Measurements from ENCODE around the gene TMEM150B. TPM values are rescaled to one million over a fixed set of nuclear protein-coding genes. Genes with fewer than 3 reads are reported as not detected.

The TMEM150B gene, protein sequence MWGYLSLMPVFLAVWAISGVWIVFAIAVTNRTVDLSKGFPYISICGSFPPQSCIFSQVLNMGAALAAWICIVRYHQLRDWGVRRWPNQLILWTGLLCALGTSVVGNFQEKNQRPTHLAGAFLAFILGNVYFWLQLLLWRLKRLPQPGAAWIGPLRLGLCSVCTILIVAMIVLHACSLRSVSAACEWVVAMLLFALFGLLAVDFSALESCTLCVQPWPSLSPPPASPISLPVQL
- total RNA-seq = not detected in 2 replicates

GRCh38 chr19:55325172-55325571, at the start of gene TMEM150B:
Gene TMEM150B, minus strand, starts transcription at chr19:55325341. Its CDS starts 4,305 bp downstream, at chr19:55321036.

GRCh38 chr19:55370305-55370988, 45.3 kb upstream of the TMEM150B start, which contains the start of gene IL11:
Gene IL11, minus strand, starts transcription at chr19:55370463. Its CDS starts 153 bp downstream, at chr19:55370310.

DNA sequence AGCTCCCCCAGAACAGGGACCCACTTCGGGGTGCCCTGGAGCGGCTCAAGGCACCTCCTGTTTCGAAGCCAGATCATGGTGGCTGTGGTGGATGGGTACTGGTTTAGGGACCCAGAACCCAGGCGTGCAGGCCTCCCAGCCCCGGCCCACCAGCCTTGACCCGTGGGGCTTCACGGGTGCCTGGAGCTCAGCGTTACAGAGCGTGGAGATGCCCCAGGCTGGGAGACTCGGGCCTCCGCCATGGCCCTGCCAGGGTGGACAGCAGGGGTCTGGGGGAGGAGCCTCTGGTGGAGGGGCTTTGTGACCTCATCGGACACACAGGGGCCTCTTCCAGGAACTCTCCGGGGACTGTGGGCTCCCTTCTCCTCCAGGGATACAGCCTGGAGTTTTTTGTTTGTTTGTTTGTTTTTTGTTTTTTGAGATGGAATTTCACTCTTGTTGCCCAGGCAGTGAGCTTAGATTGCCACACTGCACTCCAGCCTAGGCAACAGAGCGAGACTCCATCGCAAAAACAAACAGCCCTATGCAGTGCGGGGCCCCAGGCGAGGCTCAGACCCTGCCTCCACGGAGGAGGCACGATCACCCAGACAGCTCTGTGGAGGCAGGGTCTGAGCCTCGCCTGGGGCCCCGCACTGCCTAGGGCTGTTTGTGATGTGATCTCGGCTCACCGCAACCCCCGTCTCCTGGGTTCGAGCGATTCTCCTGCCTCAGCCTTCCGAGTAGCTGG, 38.0 kb upstream of the TMEM150B start, which contains the start of gene GARIN5B:
TSS of gene GARIN5B (minus strand) at position 271 of the 727 bp plus-strand sequence. CDS start at position 77, 194 bp downstream.

GRCh38 chr19:55354698-55355212, 29.6 kb upstream of the TMEM150B start, which contains the start of gene COX6B2:
Gene COX6B2, minus strand, starts transcription at chr19:55354719. Its CDS starts 198 bp downstream, at chr19:55354521.

GRCh38 chr19:55339105-55339888, 14.2 kb upstream of the TMEM150B start, which contains the start of gene KMT5C:
Gene KMT5C, plus strand, starts transcription at chr19:55339876. Its CDS starts 2,061 bp downstream, at chr19:55341937.

DNA sequence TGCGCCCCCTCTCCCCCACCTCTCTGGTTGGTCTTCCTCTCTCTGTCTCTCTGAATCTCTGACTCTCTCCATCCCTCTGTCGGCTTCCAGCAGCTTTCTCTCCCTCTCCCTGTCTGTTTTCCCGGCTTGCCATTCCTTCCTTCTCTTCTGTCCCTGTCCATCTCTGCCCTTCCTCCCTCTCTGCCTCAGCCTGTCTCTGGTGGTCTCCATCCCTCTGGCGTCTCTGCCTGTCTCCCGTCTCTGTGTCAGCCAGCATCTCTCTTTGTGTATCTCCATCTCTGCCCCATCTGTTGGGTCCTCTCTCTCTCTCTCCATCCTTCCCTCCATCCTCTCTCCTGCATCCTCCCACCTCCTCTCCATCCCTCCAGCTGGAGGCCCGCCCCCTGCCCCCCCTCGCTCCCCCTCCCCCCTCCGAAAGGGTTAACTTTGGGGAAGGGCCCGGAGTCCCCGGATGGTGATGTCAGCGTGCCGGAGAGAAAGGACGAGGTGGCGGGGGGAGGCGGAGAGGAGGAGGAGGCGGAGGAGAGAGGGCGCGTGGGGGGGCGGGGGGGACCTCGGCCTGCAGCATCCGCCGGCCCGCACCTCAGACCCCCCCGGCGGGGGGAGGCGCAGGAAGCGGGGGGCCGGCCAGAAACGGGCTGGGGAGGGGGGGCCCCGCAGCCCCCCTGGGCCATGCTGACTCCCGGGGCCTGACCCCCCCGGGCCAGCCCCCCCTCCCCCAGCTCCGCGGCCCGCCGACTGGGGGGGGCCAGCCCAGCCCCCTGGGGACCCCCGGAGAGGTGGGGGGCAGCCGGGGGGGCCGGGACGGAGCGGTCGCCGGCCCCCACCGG, 41.4 kb downstream of the TMEM150B start, which contains the start of gene BRSK1:
TSS of gene BRSK1 (plus strand) at position 450 of the 830 bp plus-strand sequence. CDS start 446 bp downstream, outside the sequence.

GRCh38 chr19:55279770-55280643, 45.1 kb downstream of the TMEM150B start, which contains the start of gene HSPBP1:
Gene HSPBP1, minus strand, starts transcription at chr19:55280110. Its CDS starts 502 bp downstream, at chr19:55279608.

Other genes with a start within 250 kb of the TMEM150B start
- gene EPS8L1, start 249.5 kb downstream of the TMEM150B start, total RNA-seq = 0.98 TPM in 1 of 2 replicates, not detected in the other
- 39.3 and 55.1 TPM in 2 replicates for gene PPP1R12C, start 207.7 kb downstream of the TMEM150B start, total RNA-seq
- 0.73 and 2.9 TPM in 2 replicates for gene TNNT1, start 176.1 kb downstream of the TMEM150B start, total RNA-seq
- gene TNNI3, start 167.6 kb downstream of the TMEM150B start, total RNA-seq = 0.37 TPM in 1 of 2 replicates, not detected in the other
- gene DNAAF3, start 158.7 kb downstream of the TMEM150B start, total RNA-seq = 0.59 and 1.5 TPM in 2 replicates
- gene SYT5, start 145.1 kb downstream of the TMEM150B start, total RNA-seq = 0.39 and 1.1 TPM in 2 replicates
- gene PTPRH, start 115.8 kb downstream of the TMEM150B start, total RNA-seq = 5.3 and 11.4 TPM in 2 replicates
- 0.73 and 2.3 TPM in 2 replicates for gene TMEM86B, start 96.6 kb downstream of the TMEM150B start, total RNA-seq
- 32.3 and 44.8 TPM in 2 replicates for gene PPP6R1, start 66.3 kb downstream of the TMEM150B start, total RNA-seq
- gene HSPBP1, start 45.2 kb downstream of the TMEM150B start, total RNA-seq = 36.6 and 38.9 TPM in 2 replicates
- gene BRSK1, start 41.3 kb downstream of the TMEM150B start, total RNA-seq = 0.59 and 1.8 TPM in 2 replicates
- 6.6 and 7.6 TPM in 2 replicates for gene KMT5C, start 14.5 kb upstream of the TMEM150B start, total RNA-seq
- not detected in 2 replicates for gene COX6B2, start 29.4 kb upstream of the TMEM150B start, total RNA-seq
- gene GARIN5B, start 37.9 kb upstream of the TMEM150B start, total RNA-seq = not detected in 2 replicates
- gene IL11, start 45.1 kb upstream of the TMEM150B start, total RNA-seq = 0.37 and 1.6 TPM in 2 replicates
- gene TMEM190, start 51.5 kb upstream of the TMEM150B start, total RNA-seq = not detected in 2 replicates
- gene TMEM238, start 59.0 kb upstream of the TMEM150B start, total RNA-seq = not detected in 2 replicates
- 171 and 427 TPM in 2 replicates for gene RPL28, start 60.6 kb upstream of the TMEM150B start, total RNA-seq
- gene UBE2S, start 82.4 kb upstream of the TMEM150B start, total RNA-seq = 72.0 and 185 TPM in 2 replicates
- gene SHISA7, start 118.0 kb upstream of the TMEM150B start, total RNA-seq = not detected in 2 replicates
- gene ISOC2, start 136.3 kb upstream of the TMEM150B start, total RNA-seq = 83.0 and 83.9 TPM in 2 replicates
- not detected in 2 replicates for gene C19orf85, start 139.4 kb upstream of the TMEM150B start, total RNA-seq
- gene ZNF628, start 151.3 kb upstream of the TMEM150B start, total RNA-seq = 2.6 and 2.7 TPM in 2 replicates
- 9.9 and 10.0 TPM in 2 replicates for gene NAT14, start 159.8 kb upstream of the TMEM150B start, total RNA-seq
- gene SSC5D, start 163.1 kb upstream of the TMEM150B start, total RNA-seq = 9.2 and 14.7 TPM in 2 replicates
- gene SBK2, start 211.8 kb upstream of the TMEM150B start, total RNA-seq = not detected in 2 replicates
- gene SBK3, start 220.2 kb upstream of the TMEM150B start, total RNA-seq = 0.37 TPM in 1 of 2 replicates, not detected in the other

Measured in subcutaneous preadipocyte (primary cell).